A673 (cell line): ENCODE measurements around the gene RBM8A. TPM values are rescaled to one million over a fixed set of nuclear protein-coding genes. Genes with fewer than 3 reads are reported as not detected.

Experiments used
- BruUV-seq: library from RNA; stranded (reverse); fragments of 400-500 nt; replicated peaks from 2 replicates; lab custom pipeline; 2021; lab: Mats Ljungman, UMichigan
- CTCF ChIA-PET: fragments of 300-600 bp; sonication (Branson Sonifier 250); formaldehyde crosslinking; loops from one replicate; lab custom pipeline; 2022; ENCODE audit warnings: antibody characterized with exemption; lab: Charles Lee
- POLR2A ChIA-PET: fragments of 300-600 bp; sonication (Branson Sonifier 250); formaldehyde crosslinking; loops from one replicate; lab custom pipeline; 2022; ENCODE audit warnings: antibody characterized with exemption; ENCODE audit not compliant: low non-redundant PET; lab: Charles Lee
- DNase-seq: peaks from one replicate; pipeline ENCODE4 v3.0.0-alpha.2; 2015; ENCODE audit warnings: low spot score
- H3K27ac ChIP-seq: fragments of 200-600 bp; sonication (generic); 2 replicates; pipeline ENCODE4 v1.5.1; 2016; ENCODE audit warnings: mixed run types, low read depth, mild to moderate bottlenecking, mixed read lengths, antibody characterized with exemption, low read length; ENCODE audit not compliant: poor library complexity, severe bottlenecking
- H3K27me3 ChIP-seq: fragments of 200-600 bp; sonication (generic); replicated peaks from 2 replicates; pipeline ENCODE4 v1.6.1; 2017; ENCODE audit warnings: mixed run types, low read depth, mild to moderate bottlenecking, mixed read lengths, antibody characterized with exemption, low read length; ENCODE audit not compliant: insufficient read depth, poor library complexity
- H3K36me3 ChIP-seq: fragments of 200-600 bp; sonication (generic); 2 replicates; pipeline ENCODE4 v1.6.1; 2016; ENCODE audit warnings: mixed run types, mild to moderate bottlenecking, mixed read lengths, antibody characterized with exemption, low read length; ENCODE audit not compliant: insufficient read depth, poor library complexity, severe bottlenecking
- H3K4me1 ChIP-seq: fragments of 200-600 bp; sonication (generic); 2 replicates; pipeline ENCODE4 v1.6.1; 2017; ENCODE audit warnings: mixed run types, mild to moderate bottlenecking, mixed read lengths, antibody characterized with exemption, low read length; ENCODE audit not compliant: insufficient read depth, poor library complexity, severe bottlenecking
- H3K4me3 ChIP-seq: fragments of 200-600 bp; sonication (generic); 2 replicates; pipeline ENCODE4 v1.5.1; 2016; ENCODE audit warnings: low read depth, mixed run types, mild to moderate bottlenecking, mixed read lengths, low read length; ENCODE audit not compliant: poor library complexity, severe bottlenecking
- H3K9me3 ChIP-seq: fragments of 200-600 bp; sonication (generic); 2 replicates; pipeline ENCODE4 v1.6.1; 2016; ENCODE audit warnings: mixed run types, low read depth, mild to moderate bottlenecking, mixed read lengths, antibody characterized with exemption, low read length; ENCODE audit not compliant: poor library complexity, severe bottlenecking
- CTCF ChIP-seq: fragments of 300-800, 200-600 bp; sonication (generic); conservative IDR thresholded peaks from 2 replicates; pipeline ENCODE4 v1.5.1; 2017; ENCODE audit warnings: low read depth, mild to moderate bottlenecking, antibody characterized with exemption, low read length, moderate library complexity, mixed read lengths
- EZH2 ChIP-seq: fragments of 200-600 bp; sonication (generic); IDR thresholded peaks from 2 replicates; pipeline ENCODE4 v1.6.1; 2017; ENCODE audit warnings: borderline replicate concordance, low read depth, mild to moderate bottlenecking, mixed read lengths, antibody characterized with exemption, low read length; ENCODE audit not compliant: poor library complexity, severe bottlenecking
- intact Hi-C: fragments of 100-400 bp; cut with micrococcal nuclease; formaldehyde crosslinking; loops from one replicate; pipeline ENCODE4 v1.10.0; 2022; ENCODE audit not compliant: unreplicated experiment
- total RNA-seq: library from RNA; stranded (reverse); gene quantifications from 2 replicates; pipeline ENCODE4 v1.2.3, GENCODE V29; 2021

RBM8A gene
- total RNA-seq, 1 experiment from 2014 or later: 276 TPM

DNA sequence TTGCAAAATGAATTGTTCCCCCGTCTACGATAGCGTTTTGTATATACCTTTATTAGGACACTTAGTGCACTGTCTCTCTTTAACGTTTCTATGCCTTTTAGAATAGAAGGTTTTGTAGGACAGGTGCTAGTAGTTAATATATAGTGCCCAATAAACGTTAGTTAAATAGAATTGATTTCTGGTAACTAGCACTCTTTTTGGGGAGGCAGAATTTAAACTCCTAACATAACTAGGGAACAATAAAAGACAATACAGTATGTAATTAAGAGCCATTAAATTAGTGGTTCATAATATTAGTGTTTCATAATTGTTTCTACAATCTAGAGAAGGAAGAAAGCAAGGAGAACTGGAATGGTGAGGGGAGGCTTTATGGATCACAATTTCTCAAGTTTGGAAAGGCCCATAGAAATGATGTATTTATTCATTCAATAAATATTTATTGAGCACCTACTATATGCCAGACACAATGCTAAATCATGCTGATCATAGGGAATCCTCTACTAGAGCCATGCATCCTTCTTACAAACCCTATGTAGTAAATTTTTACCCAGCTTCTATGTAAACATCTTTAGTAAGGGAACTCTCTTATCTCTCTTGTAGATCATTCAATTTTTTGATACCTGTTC, 37.9 kb upstream of the RBM8A start:
- no peaks in the 10 kb centered on the region for H3K36me3 ChIP-seq
- BruUV-seq: no TSS peak
- H3K27ac ChIP-seq: peak overlapping the region; percentile 78
- TF ChIP-seq EZH2: no peak
- TF ChIP-seq CTCF: no peak
- no peaks in the 10 kb centered on the region for H3K27me3 ChIP-seq
- H3K4me1 ChIP-seq: peaks cover 17% of the 10 kb centered on the region
- intact Hi-C loops: no loop called here
- no peak for DNase-seq
- ChIA-PET CTCF (interaction anchor here (1.0 to 1.5 kb wide), 4 partner anchors 12 to 73 kb away, joined by 3 to 8 read pairs (median 4); no protein-coding TSS in a partner anchor), POLR2A (interaction anchor here (0.5 to 0.6 kb wide), 2 partner anchors 38 to 107 kb away, joined by 3 read pairs; partner anchors contain the start of gene RBM8A)
- H3K4me3 ChIP-seq: peak overlapping the region; percentile 59
- H3K9me3 ChIP-seq: peaks cover 5% of the 10 kb centered on the region

- TF ChIP-seq CTCF: no peak
- TF ChIP-seq EZH2: no peak
- H3K4me3 ChIP-seq: peak within 1 kb of the TSS; percentile 71
- H3K36me3 ChIP-seq: no peaks in the 10 kb centered on the region
- CTCF ChIA-PET: interaction anchor here (0.9 to 1.5 kb wide), 5 partner anchors 13 to 119 kb away, joined by 3 to 8 read pairs (median 3); partner anchors contain the start of gene NUDT17
- no peaks in the 10 kb centered on the region for H3K27me3 ChIP-seq
- POLR2A ChIA-PET: interaction anchor here (0.5 to 1.1 kb wide), 3 partner anchors 11 to 106 kb away, joined by 3 to 7 read pairs (median 3); partner anchors contain the start of gene RBM8A
- DNase-seq: peak; percentile 95
- TSS peak; percentile 78 for BruUV-seq
- intact Hi-C loops: loop anchor here (5.0 kb wide), 1 partner anchor 37 kb away; the partner anchor contains the start of gene RBM8A
- H3K9me3 ChIP-seq: peaks cover 5% of the 10 kb centered on the region
- peak within 1 kb of the TSS; percentile 78 for H3K27ac ChIP-seq
- H3K4me1 ChIP-seq: peaks cover 24% of the 10 kb centered on the region
These were observed 37.2 kb upstream of the RBM8A start, which contains the start of the genes ANKRD34A and POLR3GL for GRCh38 chr1:145964328-145965118. Gene ANKRD34A, minus strand, starts transcription at chr1:145964575. Its CDS starts 2,816 bp downstream, at chr1:145961759. Gene POLR3GL, plus strand, starts transcription at chr1:145964690. Its CDS starts 10,176 bp downstream, at chr1:145974866.
